LHCN-M2 (cell line): Measurements from ENCODE around the gene TMEM200A. TPM values are rescaled to one million over a fixed set of nuclear protein-coding genes. Genes with fewer than 3 reads are reported as not detected.

ENCODE experiments used
- DNase-seq: peaks from one replicate; pipeline ENCODE4 v3.0.0-alpha.2; 2012; ENCODE audit warnings: low read depth
- total RNA-seq: library from RNA; depleted of rRNA; stranded (reverse); fragments of >200 nt; gene quantifications from 2 replicates; pipeline ENCODE4 v1.2.3, GENCODE V29; 2014

TMEM200A gene
- total RNA-seq, 1 experiment from 2014 or later, result 0.17 TPM

GRCh38 chr6:130423044-130423443 is 57.2 kb downstream of the TMEM200A start:
- DNase-seq, result no peak

DNA sequence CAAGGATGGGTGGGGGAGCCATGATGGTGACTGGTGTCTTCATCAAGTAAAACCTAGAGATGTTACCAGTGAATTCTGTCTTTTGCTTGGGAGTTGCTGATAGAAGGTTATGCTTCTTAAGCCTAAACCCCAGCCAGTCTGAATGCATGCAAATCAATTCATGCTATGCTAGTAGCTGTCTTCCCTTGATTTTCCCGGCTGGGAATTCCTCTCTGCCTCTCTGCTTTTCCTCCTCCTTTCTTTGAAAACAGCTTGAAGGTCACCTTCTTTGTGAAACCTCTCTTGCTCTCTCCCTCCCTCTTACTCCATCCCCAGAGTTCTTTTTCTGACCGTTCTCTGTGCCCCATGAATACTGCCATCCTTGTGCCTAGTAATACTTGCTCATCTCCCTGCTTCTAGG is 58.9 kb downstream of the TMEM200A start:
- no peak for DNase-seq

GRCh38 chr6:130425537-130425936 is 59.7 kb downstream of the TMEM200A start:
- no peak for DNase-seq

GRCh38 chr6:130426066-130426721 is 60.4 kb downstream of the TMEM200A start:
- no peak for DNase-seq

DNA sequence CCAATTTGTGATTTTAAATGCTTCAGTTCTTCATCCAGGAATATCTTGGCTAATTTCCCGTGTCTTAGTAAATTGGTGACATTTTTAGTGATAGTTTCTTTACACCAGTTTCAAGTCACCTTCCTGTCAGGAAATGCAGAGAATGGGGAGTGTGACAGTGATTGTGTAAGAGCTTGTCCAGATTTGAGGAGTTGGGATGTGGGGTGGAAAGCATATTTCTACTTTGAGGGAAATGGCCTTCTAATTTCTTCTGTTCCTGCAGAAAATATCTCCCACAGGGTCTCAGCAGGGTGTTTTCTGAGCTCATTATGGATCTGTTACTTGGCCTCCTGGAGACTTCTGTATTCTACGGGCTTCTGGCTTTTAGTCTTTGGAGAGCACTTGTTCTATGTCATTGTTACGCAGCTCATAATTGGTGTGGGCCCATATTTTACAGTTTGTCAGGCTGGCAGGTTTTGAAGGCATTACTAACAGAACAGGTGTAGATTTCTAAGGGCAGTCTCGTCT is 65.6 kb downstream of the TMEM200A start:
- no peak for DNase-seq

- no peak for DNase-seq
Observed at GRCh38 chr6:130432838-130433237, 67.0 kb downstream of the TMEM200A start.

GRCh38 chr6:130434174-130434873 is 68.5 kb downstream of the TMEM200A start:
- DNase-seq, result peak; percentile 21

- no peak for DNase-seq
Observed at GRCh38 chr6:130435181-130435580, 69.4 kb downstream of the TMEM200A start.

DNA sequence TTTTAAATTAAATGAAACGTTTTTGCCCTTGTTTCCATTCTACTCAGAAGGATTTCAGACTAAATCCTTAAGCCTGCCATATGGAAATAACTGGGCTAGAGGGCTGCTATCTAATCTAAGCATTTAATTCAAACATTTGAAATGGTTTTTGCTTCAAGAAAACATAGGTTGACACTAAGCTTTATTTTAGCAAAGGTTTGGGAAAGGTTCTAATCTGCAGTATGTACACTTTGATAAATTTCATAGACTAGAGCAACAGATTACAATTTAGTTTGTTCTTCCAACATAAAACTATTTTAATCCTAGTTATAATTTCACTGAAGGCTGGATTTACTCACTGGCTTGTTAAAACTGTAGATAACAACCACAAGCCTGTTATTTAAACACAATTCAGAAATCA is 72.1 kb downstream of the TMEM200A start:
- DNase-seq, result no peak

DNA sequence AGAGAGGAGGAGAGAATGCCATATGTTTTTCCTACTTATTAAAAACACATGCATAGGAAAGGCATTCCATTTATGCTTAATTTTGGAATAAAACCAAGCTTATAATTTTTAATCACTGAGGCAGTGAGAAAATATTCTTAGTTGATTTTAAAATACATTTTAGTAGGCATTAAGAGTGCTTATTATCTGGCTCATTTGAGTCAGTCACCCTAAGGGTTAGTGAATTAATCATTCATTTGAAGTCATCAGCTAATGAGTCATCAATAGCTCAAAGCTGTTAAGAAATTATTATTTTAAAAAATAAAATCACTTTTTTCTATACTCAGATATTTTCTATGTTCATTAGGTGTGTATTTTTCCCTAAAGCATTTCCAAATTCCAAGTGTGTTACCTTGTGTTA is 81.6 kb downstream of the TMEM200A start:
- no peak for DNase-seq

GRCh38 chr6:130452336-130452735 is 86.5 kb downstream of the TMEM200A start:
- DNase-seq, result no peak

- DNase-seq, result peak; percentile 7
Observed at GRCh38 chr6:130453230-130453629, 87.4 kb downstream of the TMEM200A start.

DNA sequence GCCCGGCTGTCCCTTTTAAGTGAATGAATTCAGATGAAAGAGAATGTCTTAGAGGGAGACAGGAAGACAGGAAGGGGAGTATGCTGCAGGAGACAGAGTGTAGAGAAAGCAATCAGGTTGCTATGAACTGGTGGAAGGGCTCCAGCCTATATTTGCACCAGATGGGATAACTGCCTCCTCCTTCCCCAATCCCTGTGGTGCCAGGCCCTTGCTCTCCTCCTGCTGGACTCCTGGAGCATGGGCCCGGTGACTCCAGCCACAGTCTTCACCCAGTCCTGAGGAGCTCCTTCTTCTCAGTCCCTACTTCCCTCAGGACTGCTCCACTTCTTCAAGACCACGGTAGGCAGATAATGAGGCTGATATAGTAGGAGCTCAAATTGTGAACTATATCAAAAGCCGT is 91.8 kb downstream of the TMEM200A start:
- DNase-seq, result no peak

DNA sequence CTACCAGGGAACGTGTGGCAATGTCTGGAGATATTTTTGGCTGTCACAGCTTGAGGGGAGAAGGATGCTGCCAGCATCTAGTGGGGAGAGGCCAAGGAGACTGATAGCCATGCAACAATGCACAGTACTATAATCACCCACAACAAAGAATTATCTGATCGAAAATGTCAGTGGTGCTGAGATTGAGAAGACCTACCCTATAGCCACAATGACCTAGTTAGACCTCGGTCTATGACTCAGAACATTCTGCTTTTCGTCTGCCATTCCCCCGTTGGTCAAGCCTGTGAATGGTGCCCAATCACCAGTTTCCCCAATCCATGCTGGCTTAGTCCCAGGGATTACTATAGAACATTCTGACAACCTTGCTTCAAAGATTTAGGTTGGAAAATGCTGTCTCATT is 93.5 kb downstream of the TMEM200A start:
- no peak for DNase-seq

DNA sequence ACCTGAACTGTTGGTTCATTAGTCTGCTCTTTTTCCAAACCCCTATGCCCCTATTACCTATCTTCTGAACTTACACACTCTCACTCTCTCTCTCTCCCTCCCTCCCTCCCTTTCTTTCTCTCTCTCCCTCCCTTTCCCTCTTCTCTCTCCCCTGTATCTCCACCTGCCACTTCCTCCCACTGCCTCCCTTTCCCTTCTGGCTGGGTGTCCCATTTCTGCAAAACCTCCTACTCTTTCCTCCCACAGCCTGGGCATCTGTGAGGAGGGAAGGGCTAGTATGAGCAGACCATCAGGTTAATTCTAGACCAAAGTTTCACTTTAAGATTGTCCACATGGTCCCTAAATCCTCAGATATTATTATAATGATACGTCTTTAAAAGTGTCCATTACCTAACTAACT is 95.1 kb downstream of the TMEM200A start:
- no peak for DNase-seq

DNA sequence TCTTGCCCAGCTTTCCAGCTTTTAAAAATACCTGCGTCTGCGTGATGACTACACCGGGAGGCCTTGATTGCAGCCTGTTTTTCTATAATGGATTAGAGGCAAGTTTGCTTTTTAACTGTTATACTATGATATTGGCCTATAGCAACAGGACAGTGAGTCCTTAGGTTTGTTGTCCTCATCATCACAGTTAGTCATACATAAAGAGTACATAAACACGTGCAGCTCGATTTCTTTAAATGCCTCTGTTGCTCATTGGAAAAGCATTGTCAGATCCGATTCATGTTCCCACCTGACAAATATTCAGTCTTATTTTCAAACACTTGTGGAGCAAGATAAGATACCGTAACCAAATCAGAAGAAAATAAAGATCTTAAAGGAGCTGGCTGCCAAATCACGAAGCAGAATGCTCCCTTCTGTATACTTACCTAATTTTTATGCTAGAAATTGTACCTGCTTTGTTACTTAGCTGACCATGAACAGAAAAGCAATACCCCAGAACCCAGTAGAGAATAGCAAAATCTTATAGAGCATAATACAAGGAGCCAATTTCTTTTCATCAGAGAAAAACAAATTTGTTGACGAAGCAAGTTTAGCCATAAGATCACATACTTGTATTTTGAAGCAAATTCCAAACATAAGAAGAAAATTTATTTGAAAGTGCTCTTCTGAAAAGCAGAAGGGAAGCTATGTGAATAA is 100.4 kb downstream of the TMEM200A start:
- DNase-seq, result peak; percentile 14

DNA sequence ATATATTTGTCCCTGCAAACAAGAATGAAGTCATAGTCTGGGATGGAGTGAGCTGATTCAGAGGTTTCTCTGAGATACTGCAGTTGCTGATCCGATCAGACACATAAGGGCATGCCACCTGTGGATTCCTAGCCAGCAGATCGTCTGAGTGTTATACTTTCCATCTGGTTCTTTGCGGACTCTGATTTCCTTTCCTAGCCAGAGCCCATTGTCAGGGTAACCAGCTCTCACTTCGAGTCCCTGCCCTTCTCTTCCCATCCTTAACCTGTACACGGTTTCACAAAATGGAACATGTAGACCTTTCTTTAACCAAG is 100.9 kb downstream of the TMEM200A start:
- no peak for DNase-seq

- DNase-seq, result no peak
Observed at GRCh38 chr6:130467146-130468050, 101.6 kb downstream of the TMEM200A start.

DNA sequence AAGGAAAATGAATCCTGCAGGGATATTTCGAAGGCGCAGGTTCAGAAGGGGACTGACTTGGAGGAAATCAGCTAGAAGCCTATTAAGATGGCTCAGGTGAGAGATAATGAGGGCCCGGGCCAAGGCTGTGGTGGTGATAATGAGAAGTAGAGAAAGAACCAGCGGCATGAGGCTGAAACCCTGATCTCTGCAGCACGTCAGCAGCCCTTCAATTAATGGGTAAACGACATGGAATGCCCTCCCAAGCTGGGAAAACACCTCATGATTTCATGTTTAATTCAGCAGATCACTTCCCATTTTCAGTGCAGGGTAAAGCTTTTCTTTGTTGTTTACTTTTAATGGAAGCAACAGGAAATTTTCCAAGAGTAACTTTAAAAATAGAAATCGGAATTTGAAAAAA is 104.9 kb downstream of the TMEM200A start:
- DNase-seq, result no peak

DNA sequence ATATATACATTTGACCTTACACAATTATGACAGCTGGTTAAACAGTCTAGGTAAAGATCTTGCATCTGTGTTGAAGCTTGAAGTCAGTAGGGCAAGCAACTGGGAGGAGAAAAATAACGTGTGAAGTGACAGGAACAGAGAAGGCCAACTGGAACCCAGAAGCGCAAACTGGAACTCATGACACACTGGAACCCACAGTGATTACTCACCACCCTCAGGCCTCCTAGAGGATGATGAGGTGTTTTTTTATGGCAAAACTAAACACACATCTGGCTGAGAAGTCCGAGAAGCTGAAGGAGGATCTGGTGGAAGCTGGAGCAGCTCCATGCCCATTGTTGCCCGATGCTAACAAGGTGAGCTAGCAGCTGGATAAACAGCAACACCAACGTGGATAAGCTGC is 108.1 kb downstream of the TMEM200A start:
- peak; percentile 67 for DNase-seq

GRCh38 chr6:130482645-130483390 is 117.0 kb downstream of the TMEM200A start:
- peak; percentile 49 for DNase-seq
